Activated T-cell treated with anti-CD3 and anti-CD28 coated beads for 4 hours (primary cell): ENCODE measurements around the gene SPEM1.
"Not testable (repeated sequence)": the region's sequence is repeated elsewhere in the genome, so short reads cannot be mapped to it uniquely, and the experiment has no call there.

Experiments used
- DNase-seq: peaks from one replicate; pipeline ENCODE4 v3.0.0-alpha.2; 2020

Gene SPEM1

DNA sequence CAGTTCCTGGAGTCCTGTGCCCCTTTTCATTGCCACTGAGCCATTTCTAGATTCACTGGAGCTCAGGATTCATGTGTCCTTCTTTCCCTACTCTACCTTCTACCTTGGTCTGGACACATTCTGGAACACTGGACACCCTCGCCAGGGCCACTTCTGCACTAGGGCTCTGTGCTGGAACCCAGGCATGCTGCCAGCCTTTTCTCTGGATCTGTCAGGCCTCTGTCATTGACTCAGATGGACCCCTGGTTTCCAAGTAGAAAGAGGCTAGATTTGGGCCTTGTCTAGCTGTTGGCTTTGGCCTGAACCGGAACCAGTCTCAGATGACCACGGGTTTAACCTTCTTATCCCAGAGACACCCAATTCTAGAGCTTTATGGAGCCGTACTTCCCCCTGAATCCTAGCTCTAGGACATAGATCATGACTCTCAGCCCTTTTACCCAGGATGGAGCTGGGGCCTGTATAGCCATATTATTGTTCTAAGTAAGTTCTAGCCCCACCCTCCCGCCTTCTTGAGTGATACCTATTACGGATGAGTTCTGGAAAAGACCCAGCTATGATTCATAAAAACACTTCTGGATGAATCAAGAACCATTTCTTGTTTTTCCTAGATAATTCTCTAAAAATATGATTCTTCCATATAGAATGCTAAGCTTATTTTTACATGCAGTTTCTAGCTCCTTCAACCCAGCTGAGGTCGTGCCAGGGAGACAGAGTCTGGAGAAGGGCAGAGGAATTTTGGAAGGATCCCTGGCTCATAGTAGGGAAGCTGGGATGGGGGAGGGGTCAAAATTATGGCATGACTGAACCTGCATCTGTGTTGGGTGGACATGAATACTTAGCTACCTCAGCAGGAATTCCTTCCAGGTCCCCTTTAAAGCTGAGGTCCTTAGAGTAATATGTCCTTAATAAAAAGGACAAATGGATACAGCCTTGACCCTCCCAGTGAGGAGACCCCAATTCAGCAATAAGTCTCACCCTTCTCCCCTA, 23.7 kb downstream of the SPEM1 start:
- DNase-seq, result no peak

- no peak for DNase-seq
Observed at GRCh38 chr17:7444682-7445618, 24.8 kb downstream of the SPEM1 start, which contains the start of gene CHRNB1. Gene CHRNB1, plus strand, starts transcription at chr17:7445061. Its CDS starts 67 bp downstream, at chr17:7445128.

- DNase-seq, result no peak
Observed at GRCh38 chr17:7445619-7445968, 25.5 kb downstream of the SPEM1 start.

- DNase-seq, result no peak
Observed at GRCh38 chr17:7448461-7448860, 28.3 kb downstream of the SPEM1 start.

GRCh38 chr17:7459961-7460545, 39.9 kb downstream of the SPEM1 start:
- DNase-seq, result no peak

GRCh38 chr17:7460850-7461660, 40.9 kb downstream of the SPEM1 start:
- DNase-seq, result no peak

GRCh38 chr17:7462474-7463371, 42.6 kb downstream of the SPEM1 start:
- DNase-seq, result no peak

DNA sequence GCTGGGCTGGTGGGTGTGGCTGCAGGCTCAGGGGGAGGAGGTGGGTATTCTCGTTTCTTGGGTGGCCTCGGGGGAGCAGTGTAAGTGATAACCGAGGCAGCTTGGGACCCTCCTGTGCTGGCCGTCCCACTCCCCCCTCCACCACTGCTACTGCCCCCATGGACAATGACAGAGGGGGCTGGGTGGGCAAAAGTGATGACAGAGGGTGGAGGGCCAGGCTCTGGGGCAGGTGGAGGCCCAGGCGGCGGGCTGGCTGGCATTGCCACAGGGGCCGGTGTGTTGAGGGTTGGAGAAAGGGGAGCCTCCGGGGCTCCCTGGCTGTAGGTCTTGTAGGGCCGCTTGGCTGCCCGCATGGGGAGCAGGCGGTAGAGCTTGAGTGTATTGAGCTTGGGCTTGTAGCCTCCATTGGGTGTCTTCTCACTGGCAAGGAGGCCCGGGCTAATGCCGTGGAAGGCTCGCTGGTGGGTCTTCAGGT, 43.3 kb downstream of the SPEM1 start:
- DNase-seq, result no peak

GRCh38 chr17:7464081-7464480, 44.0 kb downstream of the SPEM1 start:
- no peak for DNase-seq

DNA sequence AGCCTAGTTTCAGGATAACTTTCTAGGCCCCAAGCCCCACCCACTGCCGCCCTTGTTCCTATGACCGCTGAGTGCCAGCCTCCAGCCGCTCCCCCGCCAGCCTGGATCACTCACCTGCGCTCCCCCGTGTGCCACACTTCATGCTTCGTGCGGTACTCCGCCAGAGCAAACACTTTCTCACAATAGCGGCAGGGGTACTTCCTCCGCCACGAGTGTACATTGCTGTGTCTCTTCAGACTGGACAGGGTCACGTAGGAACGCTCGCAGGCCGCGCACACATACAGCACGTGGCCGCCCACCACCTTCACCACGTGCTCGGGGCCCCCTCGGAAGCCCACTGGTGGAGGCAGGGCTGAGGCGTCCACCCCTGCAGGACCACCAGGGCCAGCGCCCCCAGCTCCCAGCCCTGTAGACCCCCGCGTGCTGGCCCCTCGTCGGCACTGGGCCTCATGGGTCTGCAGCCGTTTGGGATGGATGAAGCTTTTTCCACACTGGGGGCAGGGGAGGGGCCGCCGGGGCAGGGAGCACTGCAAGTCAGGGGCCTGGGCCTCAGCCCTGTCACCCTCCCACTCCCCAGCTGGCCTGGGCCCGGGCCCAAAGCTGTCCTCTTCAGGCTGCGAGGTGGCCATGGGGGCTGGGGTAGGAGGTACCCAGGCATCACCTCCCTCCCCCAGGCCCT, 45.6 kb downstream of the SPEM1 start:
- no peak for DNase-seq

DNA sequence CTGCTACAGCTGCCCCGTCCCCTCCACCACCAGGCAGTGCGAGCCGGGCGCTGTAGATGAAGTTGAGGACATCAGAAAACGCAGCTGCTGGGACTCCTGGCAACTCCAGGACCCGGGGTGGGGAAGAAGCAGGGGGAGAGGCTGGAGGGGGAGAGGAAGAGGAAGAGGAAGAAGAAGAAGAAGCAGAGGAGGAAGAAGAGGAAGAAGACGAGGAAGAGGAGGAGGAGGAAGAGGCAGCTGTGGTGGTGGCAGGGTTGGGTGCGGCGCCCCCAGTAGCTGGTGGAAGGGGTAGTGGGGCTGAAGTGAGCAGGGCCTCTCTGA, 46.2 kb downstream of the SPEM1 start:
- no peak for DNase-seq

DNA sequence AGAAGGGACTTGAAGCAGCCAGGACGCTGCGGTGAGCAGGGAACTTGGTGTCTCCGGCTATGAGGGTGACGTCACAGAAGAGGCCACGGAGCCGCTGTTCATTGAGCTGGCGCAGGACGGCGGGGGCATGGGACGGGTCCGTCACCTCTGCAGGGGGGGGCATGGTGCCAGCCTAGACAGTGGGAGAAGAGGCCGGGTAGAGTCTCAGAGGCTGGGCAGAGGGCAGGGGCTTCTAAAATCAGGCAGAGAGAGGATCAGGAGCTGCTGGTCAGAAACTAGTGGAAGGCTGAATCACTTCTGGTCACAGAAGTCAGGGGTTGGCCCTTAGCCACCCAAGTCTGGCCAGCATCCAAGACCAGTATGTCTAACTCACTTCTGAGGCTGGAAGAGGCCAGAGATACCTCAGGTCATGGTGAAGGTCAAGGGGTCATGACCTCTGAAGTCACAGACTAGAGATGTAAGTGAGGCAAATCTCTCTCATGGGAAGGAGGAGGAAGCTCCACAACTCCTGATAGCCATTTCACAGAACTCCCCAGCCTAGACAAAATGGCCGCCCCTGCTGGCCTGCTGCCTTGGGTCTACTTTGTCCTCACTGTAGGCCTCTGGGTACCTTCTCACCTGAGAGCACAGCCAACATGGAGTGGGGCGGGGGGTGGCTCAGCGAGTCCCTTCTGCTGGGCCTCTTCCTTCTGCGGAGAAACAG, 46.7 kb downstream of the SPEM1 start:
- no peak for DNase-seq

GRCh38 chr17:7467498-7467897, 47.4 kb downstream of the SPEM1 start:
- no peak for DNase-seq

GRCh38 chr17:7468290-7468689, 48.2 kb downstream of the SPEM1 start:
- DNase-seq, result no peak

DNA sequence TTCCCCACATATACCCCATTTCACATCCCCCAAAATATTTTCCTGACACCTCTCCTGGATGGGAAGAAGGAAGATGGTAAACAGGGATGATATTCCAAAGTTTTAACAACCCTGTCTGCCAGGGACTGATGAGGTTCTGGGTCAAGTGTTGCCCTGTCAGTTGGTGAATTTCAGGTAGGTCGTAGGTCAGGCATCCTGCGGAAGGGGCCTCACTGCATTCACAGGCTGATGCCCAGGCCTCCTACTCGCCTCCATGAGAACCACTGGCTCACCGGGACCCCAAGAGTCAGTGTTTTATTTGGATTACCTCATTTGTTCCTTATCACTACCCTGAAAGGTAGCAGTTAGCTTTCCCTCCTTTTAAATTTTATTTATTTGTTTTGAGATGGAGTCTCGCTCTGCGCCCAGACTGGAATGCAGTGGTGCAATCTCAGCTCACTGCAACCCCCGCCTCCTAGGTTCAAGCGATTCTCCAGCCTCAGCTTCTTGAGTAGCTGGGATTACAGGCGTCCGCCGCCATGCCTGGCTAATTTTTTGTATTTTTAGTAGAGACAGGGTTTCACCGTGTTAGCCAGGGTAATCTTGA, 48.8 kb downstream of the SPEM1 start:
- DNase-seq, result no peak

- DNase-seq, result not testable (repeated sequence)
Observed at GRCh38 chr17:7469843-7470242, 49.7 kb downstream of the SPEM1 start.

- not testable (repeated sequence) for DNase-seq
Observed at GRCh38 chr17:7470457-7470973, 50.4 kb downstream of the SPEM1 start.
